ENCODE results near the gene COPS2. TPM values are rescaled to one million over a fixed set of nuclear protein-coding genes. Genes with fewer than 3 reads are reported as not detected.
"Not testable (repeated sequence)": the region's sequence is repeated elsewhere in the genome, so short reads cannot be mapped to it uniquely, and the experiment has no call there.

COPS2 gene
- total and polyA plus RNA-seq, 2 donors (not counting 1 experiment from before 2014, with no cell fraction given) = 13.8 to 47.8 TPM

DNA sequence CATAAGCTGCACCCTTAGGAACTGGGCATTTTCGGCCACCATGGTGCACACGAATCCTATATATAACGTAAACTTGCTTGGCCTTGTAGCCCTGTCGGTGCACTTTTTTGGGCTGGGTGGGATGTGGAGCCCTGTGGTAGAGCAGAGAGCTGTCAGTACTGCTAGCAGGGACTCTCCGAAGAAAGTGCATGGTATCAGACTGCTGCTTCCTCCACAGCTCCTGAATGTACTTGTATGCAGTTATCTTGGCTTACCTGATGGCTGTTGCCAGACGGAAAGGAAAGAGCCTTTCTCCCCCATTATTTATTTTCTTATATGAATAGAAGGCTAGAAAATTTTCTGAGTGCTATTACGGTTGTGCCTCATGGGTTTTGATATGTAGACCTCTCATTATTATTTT is 23.1 kb upstream of the COPS2 start:
- 97% methylated on average over 5 of the region's 7 CpGs for WGBS (ENCODE audit: insufficient coverage)
- Histone ChIP-seq H3K4me2 (replicated peaks; ENCODE audit: low read depth, low read length, poor library complexity, severe bottlenecking) (no peak overlapping the region), H3K36me3 (replicated peaks in 1 of 2; ENCODE audit: control extremely low read depth in 1 of 2, control insufficient read depth in 1 of 2, extremely low read depth in 1 of 2, insufficient read depth in 2 of 2, low read length in 1 of 2) (no peaks in the 10 kb centered on the region), H3K9me3 (ENCODE audit: control extremely low read depth in 1 of 3, control insufficient read depth in 2 of 3, insufficient read depth in 1 of 3, low read length in 2 of 3) (no peaks in the 10 kb centered on the region), H3K4me1 (ENCODE audit: control insufficient read depth in 2 of 2, insufficient read depth in 2 of 2, low read length in 2 of 2) (no peaks in the 10 kb centered on the region), H3K27ac (ENCODE audit: low read length in 2 of 2) (no peak overlapping the region), H4K20me1 (ENCODE audit: control insufficient read depth, insufficient read depth, low read length, poor library complexity, severe bottlenecking) (no peaks in the 10 kb centered on the region), H2AFZ (ENCODE audit: insufficient read depth, low read depth, low read length, poor library complexity, severe bottlenecking) (no peak overlapping the region), H3K27me3 (replicated peaks in 1 of 4; ENCODE audit: control extremely low read depth in 1 of 4, control insufficient read depth in 3 of 4, insufficient read depth in 4 of 4, low read length in 3 of 4) (no peaks in the 10 kb centered on the region), H3K4me3 (ENCODE audit: control extremely low read depth in 1 of 5, extremely low read depth in 1 of 5, insufficient read depth in 1 of 5, low read depth in 2 of 5, low read length in 4 of 5) (no peak overlapping the region), H3K79me2 (ENCODE audit: control insufficient read depth, insufficient read depth, low read length) (peaks cover 18% of the 10 kb centered on the region), H3K9ac (ENCODE audit: low read length) (no peak overlapping the region)
- TF ChIP-seq EZH2 (IDR thresholded peaks at IDR 0.05; ENCODE audit: borderline replicate concordance, insufficient read depth, low read depth, low read length, poor library complexity, severe bottlenecking) = no peak
- TF ChIP-seq, protein P1, sequence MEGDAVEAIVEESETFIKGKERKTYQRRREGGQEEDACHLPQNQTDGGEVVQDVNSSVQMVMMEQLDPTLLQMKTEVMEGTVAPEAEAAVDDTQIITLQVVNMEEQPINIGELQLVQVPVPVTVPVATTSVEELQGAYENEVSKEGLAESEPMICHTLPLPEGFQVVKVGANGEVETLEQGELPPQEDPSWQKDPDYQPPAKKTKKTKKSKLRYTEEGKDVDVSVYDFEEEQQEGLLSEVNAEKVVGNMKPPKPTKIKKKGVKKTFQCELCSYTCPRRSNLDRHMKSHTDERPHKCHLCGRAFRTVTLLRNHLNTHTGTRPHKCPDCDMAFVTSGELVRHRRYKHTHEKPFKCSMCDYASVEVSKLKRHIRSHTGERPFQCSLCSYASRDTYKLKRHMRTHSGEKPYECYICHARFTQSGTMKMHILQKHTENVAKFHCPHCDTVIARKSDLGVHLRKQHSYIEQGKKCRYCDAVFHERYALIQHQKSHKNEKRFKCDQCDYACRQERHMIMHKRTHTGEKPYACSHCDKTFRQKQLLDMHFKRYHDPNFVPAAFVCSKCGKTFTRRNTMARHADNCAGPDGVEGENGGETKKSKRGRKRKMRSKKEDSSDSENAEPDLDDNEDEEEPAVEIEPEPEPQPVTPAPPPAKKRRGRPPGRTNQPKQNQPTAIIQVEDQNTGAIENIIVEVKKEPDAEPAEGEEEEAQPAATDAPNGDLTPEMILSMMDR (IDR thresholded peaks at IDR 0.05) = no peak
- Mint-ChIP-seq H3K4me1 (peaks cover 10% of the 10 kb centered on the region), H3K4me3 (no peak overlapping the region), H3K9me3 (ENCODE audit: insufficient read depth) (no peaks in the 10 kb centered on the region), H3K27ac (no peak overlapping the region), H3K27me3 (no peaks in the 10 kb centered on the region)
- DNase-seq (no peak), ATAC-seq (ENCODE audit: low read depth) (no peak)
- intact Hi-C loops (cut with micrococcal nuclease) = no loop called here
- ChIA-PET POLR2A (no interaction called here), CTCF (no interaction called here)

DNA sequence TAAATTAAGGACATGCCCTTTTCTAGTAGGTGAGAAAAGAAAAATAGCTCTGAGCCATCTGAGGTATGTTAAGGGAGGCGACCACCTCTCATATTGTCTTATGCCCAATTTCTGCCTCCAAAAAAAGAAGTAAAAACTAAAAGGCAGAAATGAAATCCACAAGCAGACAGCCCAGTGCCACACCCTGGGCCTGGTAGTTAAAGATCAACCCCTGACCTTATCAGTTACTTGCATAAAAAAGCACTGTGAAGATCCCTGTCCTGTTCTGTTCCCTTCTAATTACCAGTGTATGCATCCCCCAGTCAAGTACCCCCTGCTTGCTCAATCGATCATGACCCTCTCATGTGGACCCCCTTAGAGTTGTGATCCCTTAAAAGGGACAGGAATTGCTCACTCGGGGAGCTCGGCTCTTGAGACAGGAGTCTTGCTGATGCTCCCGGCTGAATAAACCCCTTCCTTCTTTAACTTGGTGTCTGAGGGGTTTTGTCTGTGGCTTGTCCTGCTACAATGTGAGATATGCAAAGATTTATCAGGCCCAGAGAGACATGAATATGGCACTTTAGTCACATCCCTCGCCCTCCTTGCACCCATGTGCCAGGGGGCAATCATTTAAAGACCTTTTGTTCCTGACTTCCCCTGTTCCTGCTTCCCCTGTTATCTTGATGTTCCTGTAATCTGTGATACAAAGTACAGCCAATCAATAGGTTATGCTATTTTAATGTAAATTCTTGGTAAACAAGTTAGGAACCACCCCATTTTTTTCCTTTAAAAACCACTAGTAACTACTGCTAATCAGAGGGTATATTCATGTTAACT is 20.4 kb upstream of the COPS2 start:
- H3K4me2 ChIP-seq (replicated peaks; ENCODE audit: low read depth, low read length, poor library complexity, severe bottlenecking); H3K9ac ChIP-seq (ENCODE audit: low read length); H3K27ac Mint-ChIP-seq; POLR2A ChIA-PET; H4K20me1 ChIP-seq (ENCODE audit: control insufficient read depth, insufficient read depth, low read length, poor library complexity, severe bottlenecking); ATAC-seq (ENCODE audit: low read depth); H3K4me1 ChIP-seq (ENCODE audit: control insufficient read depth in 2 of 2, insufficient read depth in 2 of 2, low read length in 2 of 2); H3K9me3 ChIP-seq (ENCODE audit: control extremely low read depth in 1 of 3, control insufficient read depth in 2 of 3, insufficient read depth in 1 of 3, low read length in 2 of 3); H3K36me3 ChIP-seq (replicated peaks in 1 of 2; ENCODE audit: control extremely low read depth in 1 of 2, control insufficient read depth in 1 of 2, extremely low read depth in 1 of 2, insufficient read depth in 2 of 2, low read length in 1 of 2); H3K4me3 ChIP-seq (ENCODE audit: control extremely low read depth in 1 of 5, extremely low read depth in 1 of 5, insufficient read depth in 1 of 5, low read depth in 2 of 5, low read length in 4 of 5); H3K4me3 Mint-ChIP-seq; H3K27ac ChIP-seq (ENCODE audit: low read length in 2 of 2); H3K9me3 Mint-ChIP-seq (ENCODE audit: insufficient read depth); H3K27me3 ChIP-seq (replicated peaks in 1 of 4; ENCODE audit: control extremely low read depth in 1 of 4, control insufficient read depth in 3 of 4, insufficient read depth in 4 of 4, low read length in 3 of 4); intact Hi-C loops (cut with micrococcal nuclease); CTCF ChIA-PET; H3K27me3 Mint-ChIP-seq; H2AFZ ChIP-seq (ENCODE audit: insufficient read depth, low read depth, low read length, poor library complexity, severe bottlenecking); DNase-seq: not testable (repeated sequence)
- peaks cover 32% of the 10 kb centered on the region for H3K79me2 ChIP-seq (ENCODE audit: control insufficient read depth, insufficient read depth, low read length)
- peaks cover 20% of the 10 kb centered on the region for H3K4me1 Mint-ChIP-seq
- 93% methylated on average over 3 of the region's 6 CpGs for WGBS (ENCODE audit: insufficient coverage)

Data from B cell (primary cell).